DOHH2 (cell line): ENCODE data around the gene ABCC8.

Source experiments
- H3F3A ChIP-seq: fragments of 200-600 bp; sonication (generic), shearing (Covaris generic); 2 replicates; pipeline ENCODE4 v1.6.0; 2016; ENCODE audit warnings: antibody characterized with exemption, mild to moderate bottlenecking; ENCODE audit not compliant: control insufficient read depth, insufficient read depth
- H3K27ac ChIP-seq: fragments of 200-600 bp; sonication (generic); 2 replicates; pipeline ENCODE4 v1.5.1; 2014; ENCODE audit warnings: low read depth, mild to moderate bottlenecking, low read length, moderate library complexity
- H3K27me3 ChIP-seq: fragments of 200-600 bp; sonication (generic); 2 replicates; pipeline ENCODE4 v1.6.1; 2014; ENCODE audit warnings: mild to moderate bottlenecking, low read length, mixed read lengths; ENCODE audit not compliant: control insufficient read depth
- H3K36me3 ChIP-seq: fragments of 200-600 bp; sonication (generic); 2 replicates; pipeline ENCODE4 v1.6.1; 2014; ENCODE audit warnings: mild to moderate bottlenecking, low read length, moderate library complexity, mixed read lengths; ENCODE audit not compliant: control insufficient read depth
- H3K4me1 ChIP-seq: fragments of 200-600 bp; sonication (generic); 2 replicates; pipeline ENCODE4 v1.6.1; 2014; ENCODE audit warnings: mild to moderate bottlenecking, low read length, mixed read lengths; ENCODE audit not compliant: control insufficient read depth
- H3K4me2 ChIP-seq: fragments of 200-600 bp; sonication (generic); 2 replicates; pipeline ENCODE4 v1.6.0; 2014; ENCODE audit warnings: mild to moderate bottlenecking, low read length, moderate library complexity
- H3K4me3 ChIP-seq: fragments of 200-600 bp; sonication (generic); 2 replicates; pipeline ENCODE4 v1.5.1; 2014; ENCODE audit warnings: mild to moderate bottlenecking, low read length, mixed read lengths
- H3K79me2 ChIP-seq: fragments of 200-600 bp; sonication (generic); 2 replicates; pipeline ENCODE4 v1.6.1; 2014; ENCODE audit warnings: mild to moderate bottlenecking, low read length, mixed read lengths; ENCODE audit not compliant: control insufficient read depth
- H3K9me2 ChIP-seq: fragments of 200-600 bp; sonication (generic); replicated peaks from 2 replicates; pipeline ENCODE4 v1.6.1; 2014; ENCODE audit warnings: mild to moderate bottlenecking, low read length, mixed read lengths; ENCODE audit not compliant: control insufficient read depth
- H3K9me3 ChIP-seq: fragments of 200-600 bp; sonication (generic); 2 replicates; pipeline ENCODE4 v1.6.1; 2014; ENCODE audit warnings: antibody characterized with exemption, low read length, mixed read lengths; ENCODE audit not compliant: control insufficient read depth, insufficient read depth
- H4K20me1 ChIP-seq: fragments of 200-600 bp; sonication (generic); 2 replicates; pipeline ENCODE4 v1.6.0; 2014; ENCODE audit warnings: low read depth, mild to moderate bottlenecking, antibody characterized with exemption, low read length, moderate library complexity; ENCODE audit not compliant: control insufficient read depth, insufficient read depth
- EZH2phosphoT487 ChIP-seq: fragments of 200-600 bp; sonication (generic); IDR thresholded peaks from 2 replicates; pipeline ENCODE4 v1.6.1; 2017; ENCODE audit warnings: borderline replicate concordance, mild to moderate bottlenecking, antibody characterized with exemption, low read length, moderate library complexity, mixed read lengths
- TF ChIP-seq, protein P1 (sequence below): fragments of 200-600 bp; sonication (generic); IDR thresholded peaks from one replicate; pipeline ENCODE4 v1.5.1; 2014; ENCODE audit warnings: antibody characterized with exemption, mild to moderate bottlenecking, low read depth, low read length; ENCODE audit not compliant: poor library complexity, severe bottlenecking

ABCC8 gene

GRCh38 chr11:17469998-17470397 is 6.6 kb downstream of the ABCC8 start:
- H4K20me1 ChIP-seq = no peaks in the 10 kb centered on the region
- H3K27me3 ChIP-seq = peaks cover 14% of the 10 kb centered on the region
- H3K9me3 ChIP-seq = no peaks in the 10 kb centered on the region
- no peaks in the 10 kb centered on the region for H3K36me3 ChIP-seq
- no peaks in the 10 kb centered on the region for H3K79me2 ChIP-seq
- H3K4me2 ChIP-seq = no peak overlapping the region
- H3K9me2 ChIP-seq = no peaks in the 10 kb centered on the region
- no peaks in the 10 kb centered on the region for H3F3A ChIP-seq
- H3K4me1 ChIP-seq = no peaks in the 10 kb centered on the region
- no peak overlapping the region for H3K27ac ChIP-seq
- no peak overlapping the region for H3K4me3 ChIP-seq
- TF ChIP-seq EZH2phosphoT487 = no peak
- TF ChIP-seq, protein P1, sequence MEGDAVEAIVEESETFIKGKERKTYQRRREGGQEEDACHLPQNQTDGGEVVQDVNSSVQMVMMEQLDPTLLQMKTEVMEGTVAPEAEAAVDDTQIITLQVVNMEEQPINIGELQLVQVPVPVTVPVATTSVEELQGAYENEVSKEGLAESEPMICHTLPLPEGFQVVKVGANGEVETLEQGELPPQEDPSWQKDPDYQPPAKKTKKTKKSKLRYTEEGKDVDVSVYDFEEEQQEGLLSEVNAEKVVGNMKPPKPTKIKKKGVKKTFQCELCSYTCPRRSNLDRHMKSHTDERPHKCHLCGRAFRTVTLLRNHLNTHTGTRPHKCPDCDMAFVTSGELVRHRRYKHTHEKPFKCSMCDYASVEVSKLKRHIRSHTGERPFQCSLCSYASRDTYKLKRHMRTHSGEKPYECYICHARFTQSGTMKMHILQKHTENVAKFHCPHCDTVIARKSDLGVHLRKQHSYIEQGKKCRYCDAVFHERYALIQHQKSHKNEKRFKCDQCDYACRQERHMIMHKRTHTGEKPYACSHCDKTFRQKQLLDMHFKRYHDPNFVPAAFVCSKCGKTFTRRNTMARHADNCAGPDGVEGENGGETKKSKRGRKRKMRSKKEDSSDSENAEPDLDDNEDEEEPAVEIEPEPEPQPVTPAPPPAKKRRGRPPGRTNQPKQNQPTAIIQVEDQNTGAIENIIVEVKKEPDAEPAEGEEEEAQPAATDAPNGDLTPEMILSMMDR = no peak

- Histone ChIP-seq H4K20me1 (no peaks in the 10 kb centered on the region), H3K4me2 (no peak overlapping the region), H3K4me3 (no peak overlapping the region), H3K79me2 (no peaks in the 10 kb centered on the region), H3K27ac (no peak overlapping the region), H3K9me3 (no peaks in the 10 kb centered on the region), H3K27me3 (peaks cover 4% of the 10 kb centered on the region), H3K4me1 (no peaks in the 10 kb centered on the region), H3K36me3 (no peaks in the 10 kb centered on the region), H3K9me2 (no peaks in the 10 kb centered on the region), H3F3A (no peaks in the 10 kb centered on the region)
- no peak for TF ChIP-seq EZH2phosphoT487
- TF ChIP-seq, protein P1 = no peak
Observed at GRCh38 chr11:17468122-17468521, 8.5 kb downstream of the ABCC8 start.

- Histone ChIP-seq H3K79me2 (no peaks in the 10 kb centered on the region), H3F3A (no peaks in the 10 kb centered on the region), H3K27ac (no peak overlapping the region), H3K4me3 (no peak overlapping the region), H3K4me2 (no peak overlapping the region), H3K9me3 (no peaks in the 10 kb centered on the region), H3K4me1 (no peaks in the 10 kb centered on the region), H4K20me1 (no peaks in the 10 kb centered on the region), H3K9me2 (no peaks in the 10 kb centered on the region), H3K27me3 (no peaks in the 10 kb centered on the region), H3K36me3 (no peaks in the 10 kb centered on the region)
- no peak for TF ChIP-seq EZH2phosphoT487
- TF ChIP-seq, protein P1 = no peak
Observed at GRCh38 chr11:17463546-17464174, 13.0 kb downstream of the ABCC8 start.
